B cell (primary cell): ENCODE data around the gene PDX1.

Experiments used
- EZH2 ChIP-seq: IDR thresholded peaks from 2 replicates; pipeline ENCODE4 v1.6.1; 2012; ENCODE audit warnings: borderline replicate concordance, low read depth, mild to moderate bottlenecking, moderate library complexity, low read length; ENCODE audit not compliant: insufficient read depth, poor library complexity, severe bottlenecking
- TF ChIP-seq, protein P1 (sequence below): fragments of 200-600 bp; IDR thresholded peaks from one replicate; pipeline ENCODE4 v1.8.0; 2022; ENCODE audit warnings: antibody characterized with exemption, mild to moderate bottlenecking

DNA sequence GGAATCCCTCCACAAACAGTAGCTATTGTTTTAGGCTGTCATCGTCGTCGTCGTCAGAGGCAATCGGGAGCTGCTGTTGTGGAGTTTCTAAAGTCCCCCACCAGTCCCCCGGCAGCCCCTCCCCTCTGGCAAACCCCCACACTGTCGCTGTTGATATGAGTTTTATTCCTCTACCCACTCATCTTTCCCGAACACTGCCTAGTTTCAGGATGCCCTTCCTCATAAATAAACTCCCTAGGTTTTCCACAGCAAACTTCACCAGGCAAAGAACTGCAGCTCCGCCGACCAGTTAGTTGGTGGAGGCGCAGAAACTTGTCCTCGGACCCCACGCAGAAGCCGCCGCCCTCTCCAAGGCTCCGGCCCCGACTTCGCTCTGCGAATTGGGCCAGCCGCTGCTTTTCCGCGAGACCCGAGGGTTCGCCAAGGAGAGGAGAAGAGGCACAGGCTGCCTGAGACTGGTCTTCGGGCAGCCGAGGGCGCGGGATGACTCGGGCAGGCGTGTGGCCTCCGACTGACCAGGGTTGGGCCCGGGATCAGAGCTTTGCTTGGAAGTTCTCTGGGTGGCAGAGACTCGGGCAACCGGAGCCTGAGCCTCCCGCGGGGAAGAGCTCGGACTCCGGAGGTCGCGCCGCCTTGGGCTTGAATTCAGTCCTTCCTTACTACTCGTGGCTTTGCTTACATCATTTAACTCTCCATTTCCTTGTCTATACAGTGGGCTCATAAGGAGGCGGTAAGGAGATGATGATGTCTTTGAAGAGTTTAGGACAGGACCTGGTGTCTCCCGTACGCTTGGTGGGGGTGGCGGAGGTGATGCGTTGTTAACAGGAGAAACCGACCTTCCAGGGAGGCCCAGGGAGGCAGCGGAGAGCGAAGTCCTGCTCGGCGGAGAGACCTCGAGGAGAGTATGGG is 7.9 kb downstream of the PDX1 start:
- TF ChIP-seq, protein P1, sequence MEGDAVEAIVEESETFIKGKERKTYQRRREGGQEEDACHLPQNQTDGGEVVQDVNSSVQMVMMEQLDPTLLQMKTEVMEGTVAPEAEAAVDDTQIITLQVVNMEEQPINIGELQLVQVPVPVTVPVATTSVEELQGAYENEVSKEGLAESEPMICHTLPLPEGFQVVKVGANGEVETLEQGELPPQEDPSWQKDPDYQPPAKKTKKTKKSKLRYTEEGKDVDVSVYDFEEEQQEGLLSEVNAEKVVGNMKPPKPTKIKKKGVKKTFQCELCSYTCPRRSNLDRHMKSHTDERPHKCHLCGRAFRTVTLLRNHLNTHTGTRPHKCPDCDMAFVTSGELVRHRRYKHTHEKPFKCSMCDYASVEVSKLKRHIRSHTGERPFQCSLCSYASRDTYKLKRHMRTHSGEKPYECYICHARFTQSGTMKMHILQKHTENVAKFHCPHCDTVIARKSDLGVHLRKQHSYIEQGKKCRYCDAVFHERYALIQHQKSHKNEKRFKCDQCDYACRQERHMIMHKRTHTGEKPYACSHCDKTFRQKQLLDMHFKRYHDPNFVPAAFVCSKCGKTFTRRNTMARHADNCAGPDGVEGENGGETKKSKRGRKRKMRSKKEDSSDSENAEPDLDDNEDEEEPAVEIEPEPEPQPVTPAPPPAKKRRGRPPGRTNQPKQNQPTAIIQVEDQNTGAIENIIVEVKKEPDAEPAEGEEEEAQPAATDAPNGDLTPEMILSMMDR = no peak
- TF ChIP-seq EZH2 = no peak
